OCI-LY3 (cell line): ENCODE data around the gene SRGAP1.

Experiments used
- CTCF ChIP-seq: fragments of 200-600, 300-600 bp; sonication (generic); IDR thresholded peaks from 2 replicates; pipeline ENCODE4 v1.5.1; 2014; ENCODE audit warnings: antibody characterized with exemption, low read length, low read depth
- EZH2phosphoT487 ChIP-seq: fragments of 200-600 bp; shearing (Covaris generic); IDR thresholded peaks from 2 replicates; pipeline ENCODE4 v1.6.1; 2018; ENCODE audit warnings: antibody characterized with exemption, mixed run types, low read depth

- TF ChIP-seq CTCF, result no peak
- no peak for TF ChIP-seq EZH2phosphoT487
Measured at GRCh38 chr12:64178122-64178521, 333.6 kb downstream of the SRGAP1 start.
